Fibroblast of the aortic adventitia (primary cell): Measurements from ENCODE around the gene GIT1. TPM values are rescaled to one million over a fixed set of nuclear protein-coding genes. Genes with fewer than 3 reads are reported as not detected.

Experiments
- DNase-seq: peaks from one replicate; pipeline ENCODE4 v3.0.0-alpha.2; 2010; ENCODE audit warnings: low read depth
- H3K4me3 ChIP-seq: 2 replicates; pipeline ENCODE4 v1.5.1; 2011; ENCODE audit warnings: low read depth, mild to moderate bottlenecking, control low read depth, low read length, moderate library complexity
- total RNA-seq: library from RNA; depleted of rRNA; stranded (reverse); fragments of >200 nt; gene quantifications from 2 replicates; pipeline ENCODE4 v1.2.3, GENCODE V29; 2012; ENCODE audit warnings: low replicate concordance
- TF ChIP-seq, protein P1 (sequence below): IDR thresholded peaks from 2 replicates; pipeline ENCODE4 v1.5.1; 2011; ENCODE audit warnings: mild to moderate bottlenecking, low read length, control low read depth, inconsistent platforms; ENCODE audit not compliant: insufficient read depth

The GIT1 gene
- total RNA-seq, 1 donor = 38.6 TPM

DNA sequence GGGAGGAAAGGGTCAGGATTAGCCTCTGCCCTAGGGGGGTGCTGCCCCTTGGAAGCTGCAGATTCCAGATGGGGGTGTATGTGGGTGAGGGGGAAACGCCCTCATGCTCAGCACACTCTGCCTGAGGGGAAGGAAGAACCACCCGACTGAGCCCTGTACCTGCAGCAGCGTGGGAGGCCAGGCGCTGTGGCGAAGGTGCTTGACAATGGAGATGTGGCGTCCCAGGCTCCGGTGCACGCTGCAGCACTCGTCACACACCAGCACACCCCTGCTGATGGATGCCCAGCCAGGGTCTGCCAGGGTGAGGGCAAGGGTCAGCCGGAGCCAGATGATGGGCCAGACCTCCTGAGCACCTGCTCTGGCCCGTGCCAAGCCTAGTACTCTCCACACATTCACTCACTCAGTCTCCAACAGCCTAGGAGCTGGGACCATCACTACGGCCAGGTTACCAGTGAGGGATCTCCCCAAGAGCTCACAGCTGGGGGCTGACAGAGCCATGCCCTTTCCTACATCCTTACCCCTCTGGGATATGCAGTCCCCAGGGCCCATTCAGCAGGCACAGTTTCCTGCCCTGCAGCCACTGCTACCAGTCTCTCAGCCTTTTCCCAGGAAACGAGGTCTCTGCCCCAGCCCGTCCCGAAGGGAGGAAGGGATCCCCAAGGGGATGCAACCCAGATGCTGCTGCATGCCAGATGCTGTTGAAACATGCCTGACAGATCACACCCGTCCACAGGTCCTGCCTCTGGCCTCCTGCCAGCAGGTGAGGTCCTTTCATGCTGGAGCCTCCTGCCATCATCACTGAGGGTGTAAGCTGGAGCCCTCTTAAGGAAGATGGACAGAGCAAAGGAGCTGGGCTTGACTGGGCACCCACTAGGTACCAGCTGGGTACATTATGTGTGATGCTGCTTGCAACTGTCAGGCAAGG lies 5.9 kb downstream of the GIT1 start:
- TF ChIP-seq, protein P1, sequence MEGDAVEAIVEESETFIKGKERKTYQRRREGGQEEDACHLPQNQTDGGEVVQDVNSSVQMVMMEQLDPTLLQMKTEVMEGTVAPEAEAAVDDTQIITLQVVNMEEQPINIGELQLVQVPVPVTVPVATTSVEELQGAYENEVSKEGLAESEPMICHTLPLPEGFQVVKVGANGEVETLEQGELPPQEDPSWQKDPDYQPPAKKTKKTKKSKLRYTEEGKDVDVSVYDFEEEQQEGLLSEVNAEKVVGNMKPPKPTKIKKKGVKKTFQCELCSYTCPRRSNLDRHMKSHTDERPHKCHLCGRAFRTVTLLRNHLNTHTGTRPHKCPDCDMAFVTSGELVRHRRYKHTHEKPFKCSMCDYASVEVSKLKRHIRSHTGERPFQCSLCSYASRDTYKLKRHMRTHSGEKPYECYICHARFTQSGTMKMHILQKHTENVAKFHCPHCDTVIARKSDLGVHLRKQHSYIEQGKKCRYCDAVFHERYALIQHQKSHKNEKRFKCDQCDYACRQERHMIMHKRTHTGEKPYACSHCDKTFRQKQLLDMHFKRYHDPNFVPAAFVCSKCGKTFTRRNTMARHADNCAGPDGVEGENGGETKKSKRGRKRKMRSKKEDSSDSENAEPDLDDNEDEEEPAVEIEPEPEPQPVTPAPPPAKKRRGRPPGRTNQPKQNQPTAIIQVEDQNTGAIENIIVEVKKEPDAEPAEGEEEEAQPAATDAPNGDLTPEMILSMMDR = no peak
- no peak for DNase-seq
- H3K4me3 ChIP-seq = no peak overlapping the region

DNA sequence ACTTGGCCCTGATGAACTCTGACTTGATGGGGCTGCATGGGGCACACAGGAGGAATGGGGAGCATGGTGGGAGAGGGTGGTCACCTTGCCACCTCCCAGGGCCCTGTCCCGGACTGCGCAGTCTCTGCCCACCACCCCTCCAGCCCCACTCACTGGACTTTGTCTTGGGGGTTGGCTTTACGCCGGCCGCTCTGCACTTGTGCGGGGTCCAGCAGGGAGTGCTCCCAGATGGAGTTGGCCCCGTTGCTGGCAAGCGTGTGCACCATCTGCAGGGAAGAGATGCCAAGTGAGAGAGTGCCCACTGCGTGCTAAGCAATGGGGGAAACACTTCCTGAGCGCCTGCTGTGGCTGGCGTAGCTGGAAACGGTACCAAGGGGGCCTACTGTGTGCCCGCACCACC lies 6.7 kb downstream of the GIT1 start:
- no peak for DNase-seq
- no peak overlapping the region for H3K4me3 ChIP-seq
- TF ChIP-seq, protein P1 = no peak

DNA sequence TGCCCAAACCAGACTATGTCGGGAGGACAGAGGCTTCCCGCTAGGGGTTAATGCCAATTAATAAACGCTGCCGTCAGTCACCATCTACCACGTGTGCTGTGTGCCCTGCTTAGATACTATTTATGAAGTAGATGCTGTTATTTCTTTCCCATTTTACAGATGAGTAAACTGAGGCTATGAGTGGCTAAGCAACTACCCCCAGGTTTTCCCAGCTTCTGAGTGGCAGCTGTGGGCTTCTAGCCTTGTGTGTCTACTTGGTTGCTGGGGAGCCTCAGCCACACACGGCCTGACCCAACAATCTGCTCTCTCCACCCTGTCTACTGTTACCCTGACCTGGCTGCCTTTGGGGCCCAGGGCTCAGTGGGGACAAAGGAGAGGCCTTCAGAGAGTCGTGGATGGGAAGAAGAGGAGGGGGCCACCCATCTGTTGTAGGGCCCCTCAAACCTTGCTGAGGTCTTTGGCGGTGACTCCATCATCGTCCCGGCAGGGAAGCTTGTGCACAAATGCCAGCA lies 7.1 kb downstream of the GIT1 start:
- no peak overlapping the region for H3K4me3 ChIP-seq
- TF ChIP-seq, protein P1 = no peak
- no peak for DNase-seq

DNA sequence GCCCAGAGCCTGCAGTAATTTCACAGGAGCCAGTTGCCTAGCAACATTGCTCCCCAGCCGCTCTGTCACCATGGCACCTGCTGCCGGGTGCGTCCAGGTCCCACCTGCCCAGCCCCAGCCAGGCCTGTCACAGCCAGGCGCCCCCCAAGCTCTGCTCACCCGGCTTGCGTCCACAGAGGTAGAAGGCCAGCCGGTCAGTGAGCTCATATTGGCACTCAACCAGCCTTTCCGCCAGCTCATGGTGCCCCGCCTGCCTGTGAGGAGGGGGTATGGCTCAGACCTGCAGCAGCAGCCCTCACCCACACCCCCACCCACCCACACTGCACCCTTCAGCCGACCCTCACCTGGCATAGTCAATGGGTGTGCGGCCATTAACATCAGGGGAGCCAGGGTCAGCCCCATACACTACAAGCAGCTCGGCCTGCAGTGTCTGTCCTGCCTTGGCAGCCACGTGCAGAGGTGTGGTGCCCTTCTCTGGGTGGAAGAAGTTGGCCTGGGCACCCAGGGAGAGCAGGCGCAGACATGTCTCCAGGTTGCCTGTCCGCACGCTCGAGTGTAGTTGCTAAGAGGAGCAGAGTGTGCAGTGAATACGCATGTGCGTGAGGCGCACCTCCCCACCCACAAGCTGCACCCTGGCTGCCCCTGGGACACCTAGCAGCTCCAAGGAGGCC lies 7.7 kb downstream of the GIT1 start:
- no peak overlapping the region for H3K4me3 ChIP-seq
- no peak for DNase-seq
- TF ChIP-seq, protein P1 = no peak

DNA sequence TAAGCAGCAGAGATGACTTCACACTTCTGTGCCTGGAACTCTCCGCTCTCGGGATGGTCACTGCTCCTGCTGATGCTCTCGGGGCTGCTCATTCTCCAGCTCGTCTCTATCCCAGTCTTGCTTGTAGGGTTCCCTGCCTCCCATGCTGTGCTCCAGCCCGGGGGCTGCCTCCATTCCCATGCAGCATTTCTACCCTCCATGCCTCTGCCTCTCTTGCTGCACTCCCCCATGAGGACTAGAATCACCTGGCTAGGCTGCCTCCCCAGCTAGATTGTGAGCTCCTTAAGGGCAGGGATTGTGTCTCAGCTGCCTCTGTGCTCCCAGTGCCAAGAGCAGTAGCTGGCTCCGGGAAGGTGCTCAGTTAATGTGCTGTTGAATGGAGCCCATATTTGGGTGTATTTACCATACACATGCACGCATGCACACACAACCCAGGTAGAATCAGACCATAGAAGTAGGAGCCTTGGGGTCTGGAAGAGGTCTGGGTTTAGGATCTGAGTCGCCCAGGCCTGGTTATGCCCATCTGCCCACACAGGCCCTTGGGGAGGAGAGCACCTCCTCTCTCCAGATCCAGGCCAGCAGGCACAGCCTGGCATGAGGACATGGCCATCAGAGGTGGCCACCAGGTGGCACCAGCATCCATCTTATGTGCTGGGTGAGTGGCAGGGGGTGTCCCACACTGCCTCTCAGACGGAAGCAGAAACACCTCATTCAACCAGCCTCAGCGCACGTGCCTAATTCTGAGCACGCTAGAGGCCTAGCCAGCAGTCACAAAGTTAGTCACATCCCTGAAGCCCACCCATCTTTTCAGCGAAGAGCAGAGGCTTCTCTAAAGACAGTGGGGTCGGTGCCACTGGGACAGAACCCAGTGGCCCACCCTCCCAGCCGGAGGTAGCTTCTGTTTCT lies 9.3 kb downstream of the GIT1 start:
- no peak overlapping the region for H3K4me3 ChIP-seq
- TF ChIP-seq, protein P1 = peak; percentile 84
- peak; percentile 76 for DNase-seq
